NK-92 (cell line): ENCODE results near the gene PDZD4.

Experiments
- DNase-seq: peaks from one replicate; lab custom pipeline; 2025; ENCODE audit not compliant: unreplicated experiment; lab: John Stamatoyannopoulos, UW

PDZD4 gene

DNA sequence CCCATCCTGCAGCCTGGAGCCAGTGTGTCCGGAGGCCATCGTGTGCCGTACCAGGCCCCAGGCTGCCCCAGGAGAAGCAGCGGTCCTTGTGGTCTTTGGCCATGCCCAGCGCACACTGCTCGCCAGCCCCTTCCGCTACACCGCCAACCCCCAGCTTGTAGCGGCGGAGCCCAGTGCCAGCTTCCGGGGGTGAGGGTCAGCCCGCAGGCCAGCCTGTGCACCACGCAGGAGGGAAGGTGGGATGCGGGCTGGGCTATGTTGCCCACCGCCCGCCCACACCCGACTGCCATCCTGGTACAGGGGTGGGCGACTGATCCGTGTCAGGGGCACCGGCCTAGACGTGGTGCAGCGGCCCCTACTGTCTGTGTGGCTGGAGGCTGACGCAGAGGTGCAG is 57.1 kb downstream of the PDZD4 start:
- DNase-seq, result no peak

DNA sequence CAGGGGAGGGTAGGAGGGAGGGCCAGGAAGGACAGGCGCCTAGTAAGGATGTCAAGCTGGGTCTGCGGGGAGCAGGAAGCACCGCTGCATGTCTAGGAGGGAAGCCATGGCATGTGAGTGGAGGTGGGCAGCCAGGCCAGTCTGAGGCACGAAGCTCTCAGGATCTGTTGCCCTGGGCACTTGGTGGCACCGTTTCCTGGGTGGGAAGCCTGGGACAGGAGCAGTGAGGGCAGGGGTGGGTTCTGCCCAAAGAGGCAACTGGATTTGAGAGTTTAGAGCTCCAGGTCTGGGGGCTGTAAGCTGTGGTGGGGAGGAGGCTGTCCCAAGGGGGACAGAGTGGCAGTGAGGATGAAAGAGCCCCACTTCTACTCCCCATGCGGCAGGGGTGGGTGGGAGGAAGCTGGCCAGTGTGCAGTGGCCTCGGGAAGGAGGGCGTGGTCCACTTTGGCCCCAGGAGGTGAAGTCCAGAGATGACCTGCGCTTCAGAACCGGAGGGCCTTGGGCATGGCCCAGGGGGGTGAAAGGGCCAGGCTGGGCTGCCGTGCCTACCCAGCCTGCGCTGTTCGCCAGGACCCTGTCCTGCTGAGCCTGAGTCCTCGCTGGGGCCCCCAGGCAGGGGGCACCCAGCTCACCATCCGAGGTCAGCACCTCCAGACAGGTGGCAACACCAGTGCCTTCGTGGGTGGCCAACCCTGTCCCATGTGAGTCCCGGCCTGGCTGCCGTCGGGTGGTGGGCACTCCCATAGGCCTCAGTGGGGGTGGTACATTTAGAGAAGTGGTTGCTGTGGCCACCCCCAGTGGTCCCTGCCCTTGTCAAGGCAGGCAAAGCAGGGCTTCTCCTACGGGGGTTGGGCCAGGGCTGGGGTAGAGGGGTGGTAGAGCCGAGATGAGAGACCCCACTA is 57.8 kb downstream of the PDZD4 start:
- no peak for DNase-seq

DNA sequence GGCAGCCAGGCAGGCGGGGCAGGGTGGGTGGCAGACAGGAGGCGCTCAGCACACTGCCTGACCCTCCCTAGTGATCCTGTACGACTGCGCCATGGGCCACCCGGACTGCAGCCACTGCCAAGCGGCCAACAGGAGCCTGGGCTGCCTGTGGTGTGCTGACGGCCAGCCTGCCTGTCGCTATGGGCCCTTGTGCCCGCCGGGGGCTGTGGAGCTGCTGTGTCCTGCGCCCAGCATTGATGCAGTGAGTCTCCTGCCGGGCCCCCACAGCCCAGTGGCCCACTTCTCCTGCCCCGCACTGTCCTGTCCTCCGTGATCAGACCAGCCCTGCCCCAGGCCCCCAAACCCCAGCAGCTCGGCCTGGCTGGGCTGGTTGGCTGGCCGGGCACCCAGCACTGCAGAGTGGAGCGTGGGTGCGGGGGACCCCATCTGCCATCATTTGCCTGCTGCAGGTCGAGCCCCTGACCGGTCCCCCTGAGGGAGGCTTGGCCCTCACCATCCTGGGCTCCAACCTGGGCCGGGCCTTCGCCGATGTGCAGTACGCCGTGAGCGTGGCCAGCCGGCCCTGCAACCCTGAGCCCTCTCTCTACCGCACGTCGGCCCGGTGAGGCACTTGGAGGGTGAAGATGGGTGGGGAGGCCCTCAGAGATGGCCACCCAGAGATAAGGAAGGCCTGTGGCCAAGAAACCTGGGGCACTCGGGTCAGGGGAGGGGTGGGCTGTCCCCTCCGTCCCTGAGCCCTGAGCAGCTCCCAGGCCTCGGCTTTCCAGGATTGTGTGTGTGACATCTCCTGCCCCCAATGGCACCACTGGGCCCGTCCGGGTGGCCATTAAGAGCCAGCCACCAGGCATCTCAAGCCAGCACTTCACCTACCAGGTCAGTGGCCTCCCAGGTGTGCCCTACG is 58.7 kb downstream of the PDZD4 start:
- DNase-seq, result no peak

DNA sequence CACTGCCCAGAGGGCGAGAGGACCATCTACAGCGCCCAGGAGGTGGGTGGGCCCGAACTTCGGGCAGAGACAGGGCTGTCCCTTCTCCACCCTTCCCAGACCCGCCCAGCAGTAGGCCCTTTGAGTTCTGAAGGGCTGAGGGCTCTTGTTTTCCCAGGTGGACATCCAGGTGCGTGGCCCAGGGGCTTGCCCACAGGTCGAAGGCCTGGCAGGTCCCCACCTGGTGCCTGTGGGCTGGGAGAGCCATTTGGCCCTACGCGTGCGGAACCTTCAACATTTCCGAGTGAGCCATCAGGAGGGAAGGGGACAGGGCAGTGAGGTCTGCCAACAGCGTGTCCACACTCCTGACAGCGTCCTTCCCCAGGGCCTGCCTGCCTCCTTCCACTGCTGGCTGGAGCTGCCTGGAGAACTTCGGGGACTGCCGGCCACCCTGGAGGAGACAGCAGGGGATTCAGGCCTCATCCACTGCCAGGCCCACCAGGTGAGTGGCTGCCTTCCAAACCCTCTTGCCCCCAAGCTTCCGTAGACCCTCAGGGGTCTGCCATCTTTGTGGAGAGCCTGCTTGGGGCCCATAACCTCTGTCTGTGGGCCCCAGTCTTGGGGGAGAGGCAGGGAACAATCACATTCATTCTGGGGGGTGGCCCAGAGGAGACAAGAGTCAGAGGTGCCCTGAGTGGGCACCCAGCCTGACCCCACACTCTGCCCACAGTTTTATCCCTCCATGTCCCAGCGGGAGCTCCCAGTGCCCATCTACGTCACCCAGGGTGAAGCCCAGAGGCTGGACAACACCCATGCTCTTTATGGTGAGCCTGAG is 59.5 kb downstream of the PDZD4 start:
- no peak for DNase-seq

DNA sequence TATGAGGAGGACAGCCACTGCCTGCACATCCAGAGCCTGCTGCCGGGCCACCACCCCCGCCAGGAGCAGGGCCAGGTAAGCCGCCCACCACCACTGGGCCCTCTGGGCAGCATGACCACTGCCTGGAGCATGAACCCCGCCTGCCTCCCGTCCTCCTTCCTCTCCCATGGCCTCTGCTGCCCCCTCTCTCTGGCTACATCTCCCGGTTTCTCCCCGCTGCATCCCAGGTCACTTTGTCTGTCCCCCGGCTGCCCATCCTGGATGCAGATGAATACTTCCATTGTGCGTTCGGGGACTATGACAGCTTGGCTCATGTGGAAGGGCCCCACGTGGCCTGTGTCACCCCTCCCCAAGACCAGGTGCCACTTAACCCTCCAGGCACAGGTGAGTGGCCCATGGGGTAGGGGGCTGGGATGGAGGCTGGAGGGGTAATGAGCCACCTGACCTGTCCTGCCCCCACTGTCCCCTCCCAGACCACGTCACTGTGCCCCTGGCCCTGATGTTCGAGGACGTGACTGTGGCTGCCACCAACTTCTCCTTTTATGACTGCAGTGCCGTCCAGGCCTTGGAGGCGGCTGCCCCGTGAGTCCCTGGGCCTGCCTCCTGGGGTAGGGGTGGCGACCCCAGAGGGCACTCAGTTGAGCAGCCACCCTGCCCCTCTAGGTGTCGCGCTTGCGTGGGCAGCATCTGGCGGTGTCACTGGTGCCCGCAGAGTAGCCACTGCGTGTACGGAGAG is 60.3 kb downstream of the PDZD4 start:
- DNase-seq, result no peak

DNA sequence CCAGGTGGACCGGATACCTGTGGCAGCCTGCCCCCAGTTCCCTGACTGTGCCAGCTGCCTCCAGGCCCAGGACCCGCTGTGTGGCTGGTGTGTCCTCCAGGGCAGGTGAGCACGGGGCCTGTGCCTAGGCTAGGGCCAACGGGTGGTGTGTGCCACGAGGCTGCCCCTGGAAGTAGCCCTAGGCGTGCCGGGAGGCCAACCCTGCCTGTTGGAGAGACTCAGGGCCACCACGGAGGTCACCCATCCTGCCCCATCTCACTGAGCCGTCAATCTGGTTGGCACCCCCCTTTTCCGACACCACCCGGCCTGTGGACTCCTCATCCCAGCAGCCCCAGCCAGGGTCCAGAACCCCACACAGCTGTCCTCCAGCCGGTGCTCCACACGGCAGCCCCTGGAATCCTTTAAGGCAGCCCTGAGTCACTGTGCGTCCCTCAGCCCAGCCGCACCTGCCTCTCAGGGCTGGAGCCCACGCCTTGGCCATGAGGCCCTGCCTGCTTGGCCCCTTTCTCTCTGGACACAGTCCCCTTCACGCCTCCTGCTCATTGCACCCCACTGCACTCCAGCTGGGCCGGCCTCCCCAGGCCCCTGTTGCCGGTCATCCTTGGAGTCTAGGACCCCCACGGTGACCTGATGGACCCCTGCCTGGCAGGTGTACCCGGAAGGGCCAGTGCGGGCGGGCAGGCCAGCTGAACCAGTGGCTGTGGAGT is 61.0 kb downstream of the PDZD4 start:
- no peak for DNase-seq

DNA sequence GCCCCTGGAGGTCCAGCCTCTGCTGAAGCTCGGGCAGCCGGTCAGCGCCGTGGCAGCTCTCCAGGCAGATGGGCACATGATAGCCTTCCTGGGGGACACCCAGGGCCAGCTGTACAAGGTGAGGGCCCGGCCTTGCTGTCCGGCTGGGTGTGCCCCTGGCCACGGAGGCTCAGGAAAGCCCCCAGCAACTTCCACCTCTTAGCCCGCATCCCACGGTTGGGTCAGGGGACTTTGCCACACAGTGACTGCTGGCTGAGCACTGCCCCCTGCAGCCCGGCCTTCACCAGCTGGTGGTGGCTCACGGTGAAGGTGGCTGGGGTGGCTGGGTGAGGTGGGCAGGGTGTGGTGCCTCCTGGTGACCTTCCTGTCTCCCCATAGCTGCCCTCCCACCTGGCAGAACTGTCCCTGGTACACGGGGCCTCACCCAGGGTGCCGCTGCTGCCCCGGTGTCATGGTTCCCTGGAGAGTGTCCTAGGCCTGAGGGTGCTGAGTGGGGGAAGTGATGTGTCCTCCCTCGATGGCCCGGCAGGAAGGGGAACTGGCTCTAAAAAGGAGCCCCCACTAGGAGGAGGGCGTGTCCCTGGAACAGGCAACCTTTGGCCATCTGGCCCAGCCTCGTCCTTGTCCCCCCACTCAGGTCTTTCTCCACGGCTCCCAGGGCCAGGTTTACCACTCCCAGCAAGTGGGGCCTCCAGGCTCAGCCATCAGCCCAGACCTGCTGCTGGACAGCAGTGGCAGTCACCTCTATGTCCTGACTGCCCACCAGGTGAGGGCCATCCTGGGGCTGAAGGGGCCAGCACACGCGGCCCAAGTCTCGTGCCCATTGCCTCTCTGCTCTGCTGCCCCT is 61.8 kb downstream of the PDZD4 start:
- DNase-seq, result no peak

DNA sequence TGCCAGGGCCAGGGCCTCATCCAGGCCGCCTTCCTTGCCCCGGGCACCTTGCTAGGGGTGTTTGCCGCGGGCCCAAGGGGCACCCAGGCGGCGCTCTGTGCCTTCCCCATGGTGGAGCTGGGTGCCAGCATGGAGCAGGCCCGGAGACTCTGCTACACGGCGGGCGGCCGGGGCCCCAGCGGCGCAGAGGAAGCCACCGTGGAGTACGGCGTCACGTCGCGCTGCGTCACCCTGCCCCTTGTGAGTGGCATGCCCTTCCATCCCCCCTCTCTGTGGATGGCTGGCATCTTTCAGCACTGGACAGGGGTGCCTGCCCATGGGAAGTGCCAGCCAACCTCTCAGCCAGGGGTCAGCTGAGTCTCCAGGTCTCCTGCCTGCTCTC is 62.7 kb downstream of the PDZD4 start:
- no peak for DNase-seq

DNA sequence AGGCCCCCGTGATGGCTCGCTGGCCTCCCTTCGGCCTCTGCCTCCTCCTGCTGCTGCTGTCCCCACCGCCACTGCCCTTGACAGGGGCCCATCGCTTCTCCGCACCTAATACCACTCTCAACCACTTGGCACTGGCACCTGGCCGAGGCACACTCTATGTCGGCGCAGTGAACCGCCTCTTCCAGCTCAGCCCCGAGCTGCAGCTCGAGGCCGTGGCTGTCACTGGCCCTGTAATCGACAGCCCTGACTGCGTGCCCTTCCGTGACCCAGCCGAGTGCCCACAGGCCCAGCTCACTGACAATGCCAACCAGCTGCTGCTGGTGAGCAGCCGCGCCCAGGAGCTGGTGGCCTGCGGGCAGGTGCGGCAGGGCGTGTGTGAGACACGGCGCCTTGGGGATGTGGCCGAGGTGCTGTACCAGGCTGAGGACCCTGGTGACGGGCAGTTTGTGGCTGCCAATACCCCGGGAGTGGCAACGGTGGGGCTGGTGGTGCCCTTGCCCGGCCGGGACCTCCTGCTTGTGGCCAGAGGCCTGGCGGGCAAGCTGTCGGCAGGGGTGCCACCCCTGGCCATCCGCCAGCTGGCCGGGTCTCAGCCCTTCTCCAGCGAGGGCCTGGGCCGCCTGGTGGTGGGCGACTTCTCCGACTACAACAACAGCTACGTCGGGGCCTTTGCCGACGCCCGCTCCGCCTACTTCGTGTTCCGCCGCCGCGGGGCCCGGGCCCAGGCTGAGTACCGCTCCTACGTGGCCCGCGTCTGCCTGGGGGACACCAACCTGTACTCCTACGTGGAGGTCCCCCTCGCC is 63.3 kb downstream of the PDZD4 start:
- DNase-seq, result no peak

DNA sequence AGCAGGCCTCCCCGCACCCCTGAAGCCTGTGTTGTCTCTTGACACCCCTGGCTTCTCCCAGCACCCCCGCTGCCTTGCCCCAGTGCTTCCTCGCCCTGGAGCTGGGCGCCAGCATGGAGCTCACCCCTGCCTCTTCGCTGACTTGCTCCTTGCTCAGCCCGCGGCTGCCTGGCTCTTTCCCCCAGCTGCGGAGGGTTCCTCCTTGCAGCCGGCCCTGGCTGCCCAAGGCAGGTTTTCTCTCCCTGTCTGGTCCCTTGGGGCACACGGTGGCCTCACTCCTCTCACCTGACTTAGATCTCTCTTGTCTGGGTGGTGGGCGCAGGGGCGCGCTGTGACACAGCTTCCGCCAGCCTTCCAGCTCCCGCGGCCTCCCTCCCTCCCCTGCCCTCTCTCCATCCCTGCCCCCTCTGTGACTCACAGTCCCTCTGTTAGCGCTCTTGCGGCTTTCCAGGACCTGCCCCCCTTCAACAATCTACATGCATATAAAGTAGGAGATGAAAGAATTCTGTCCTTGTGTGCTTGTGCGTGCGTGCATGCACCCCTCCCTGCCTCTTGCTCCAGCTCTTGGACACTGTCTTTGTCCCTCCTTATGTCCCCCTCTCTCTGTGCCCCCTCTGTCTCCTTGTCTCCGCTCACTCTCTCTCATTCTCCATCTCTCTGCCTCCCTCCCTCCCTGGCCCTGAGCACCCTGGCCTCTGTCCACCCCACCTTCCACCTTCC is 64.1 kb downstream of the PDZD4 start:
- no peak for DNase-seq

DNA sequence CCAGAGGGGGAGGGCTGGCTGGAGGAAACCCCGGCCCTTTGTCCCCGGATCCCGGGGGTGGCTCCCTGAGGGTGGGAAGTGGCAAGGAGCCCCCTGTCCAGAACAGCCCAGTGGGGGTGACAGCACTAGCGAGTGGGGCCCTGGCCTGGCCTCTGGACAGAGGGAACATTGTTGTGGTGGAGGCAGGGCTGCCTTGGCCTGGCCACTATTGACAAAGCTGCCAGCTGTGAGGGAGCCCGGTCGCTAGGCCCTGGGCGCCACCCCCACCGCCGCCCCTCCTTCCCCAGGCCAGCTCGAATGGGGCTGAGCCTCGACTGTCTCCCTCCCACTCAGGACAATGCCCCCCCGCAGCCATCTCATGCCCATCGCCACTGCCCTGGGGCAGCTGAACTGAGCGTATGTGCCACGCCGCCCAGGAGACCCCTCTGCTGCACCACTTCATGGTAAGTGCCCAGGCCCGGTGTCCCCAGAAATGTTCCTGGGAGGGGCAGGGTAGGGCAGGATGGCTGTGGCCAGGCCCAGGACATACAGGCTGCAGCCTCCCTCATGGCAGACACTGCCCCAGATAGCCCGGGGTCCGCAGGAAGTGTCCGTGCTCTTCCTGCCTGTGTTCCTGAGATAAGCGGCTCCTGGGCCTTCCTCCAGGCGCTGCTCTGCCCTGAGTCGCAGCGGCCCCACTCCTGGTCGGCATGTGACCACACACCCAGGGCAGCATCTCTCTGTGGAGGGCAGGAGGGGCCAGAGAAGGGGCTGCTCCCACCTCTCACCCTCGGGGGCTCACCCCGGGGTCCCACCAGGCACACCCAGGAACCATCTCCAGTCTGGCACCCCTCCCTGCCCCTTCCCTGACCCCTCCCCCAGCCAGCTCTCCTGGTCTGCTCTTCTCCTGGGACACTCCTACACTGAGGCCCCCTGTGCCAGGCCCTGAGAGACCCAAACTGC is 64.9 kb downstream of the PDZD4 start:
- DNase-seq, result no peak

DNA sequence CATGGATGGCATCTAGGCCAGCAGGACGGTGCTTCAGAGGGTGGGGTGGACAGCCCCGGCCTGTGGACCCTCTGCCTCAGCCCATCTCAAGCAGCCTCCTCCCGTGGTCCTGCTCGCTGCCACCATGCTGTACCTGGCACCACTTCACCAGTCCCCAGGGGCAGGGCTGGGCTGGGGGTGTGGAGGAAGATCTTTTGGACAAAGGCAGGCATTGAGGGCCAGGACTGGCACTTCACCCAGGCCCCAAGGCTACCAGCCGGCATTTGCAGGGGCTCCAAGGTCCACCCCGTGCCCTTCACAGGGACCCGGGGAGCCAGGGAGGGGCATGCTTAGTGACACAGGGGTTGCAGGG is 65.6 kb downstream of the PDZD4 start:
- DNase-seq, result no peak

DNA sequence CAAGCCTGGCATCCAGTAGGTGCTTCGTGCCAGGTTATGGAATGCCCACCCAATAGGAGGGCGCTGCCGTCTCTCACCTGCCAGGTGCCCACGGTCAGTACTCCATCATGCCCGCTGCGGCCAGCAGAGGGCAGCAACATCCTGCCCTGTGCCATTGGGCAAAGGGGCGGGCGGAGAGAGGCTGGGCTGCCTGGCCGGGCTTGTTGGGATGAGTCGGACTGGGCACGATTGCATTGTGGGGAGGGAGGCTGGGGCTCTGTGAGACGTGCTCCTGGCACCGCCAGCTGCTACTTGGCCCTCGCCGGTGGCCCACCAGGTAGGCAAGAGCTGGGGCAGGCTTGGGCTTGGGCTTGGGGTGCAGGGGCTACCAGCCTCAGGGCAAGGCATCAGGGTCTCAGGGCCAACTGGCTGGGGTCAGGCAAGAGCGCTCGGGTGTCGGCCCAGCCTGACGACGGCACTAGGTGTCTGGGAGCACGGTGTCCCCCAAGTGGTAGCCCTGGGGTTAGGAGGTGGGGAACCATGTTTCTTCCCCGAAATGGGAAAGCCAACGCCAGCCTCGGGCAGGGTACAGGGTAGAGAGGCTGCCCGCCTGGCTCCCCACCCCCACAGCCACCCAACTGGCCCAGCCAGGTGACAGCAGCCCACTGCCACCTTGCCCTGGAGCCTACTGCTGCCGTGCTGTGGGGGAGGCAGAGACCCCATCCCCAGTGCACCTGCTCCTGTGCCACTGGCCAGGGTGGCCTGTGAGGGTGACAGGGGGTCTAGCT is 66.2 kb downstream of the PDZD4 start, which contains the start of gene PLXNB3:
TSS of gene PLXNB3 (plus strand) at position 261 of the 767 bp plus-strand sequence. CDS start 1,287 bp downstream, outside the sequence.
- DNase-seq, result no peak

DNA sequence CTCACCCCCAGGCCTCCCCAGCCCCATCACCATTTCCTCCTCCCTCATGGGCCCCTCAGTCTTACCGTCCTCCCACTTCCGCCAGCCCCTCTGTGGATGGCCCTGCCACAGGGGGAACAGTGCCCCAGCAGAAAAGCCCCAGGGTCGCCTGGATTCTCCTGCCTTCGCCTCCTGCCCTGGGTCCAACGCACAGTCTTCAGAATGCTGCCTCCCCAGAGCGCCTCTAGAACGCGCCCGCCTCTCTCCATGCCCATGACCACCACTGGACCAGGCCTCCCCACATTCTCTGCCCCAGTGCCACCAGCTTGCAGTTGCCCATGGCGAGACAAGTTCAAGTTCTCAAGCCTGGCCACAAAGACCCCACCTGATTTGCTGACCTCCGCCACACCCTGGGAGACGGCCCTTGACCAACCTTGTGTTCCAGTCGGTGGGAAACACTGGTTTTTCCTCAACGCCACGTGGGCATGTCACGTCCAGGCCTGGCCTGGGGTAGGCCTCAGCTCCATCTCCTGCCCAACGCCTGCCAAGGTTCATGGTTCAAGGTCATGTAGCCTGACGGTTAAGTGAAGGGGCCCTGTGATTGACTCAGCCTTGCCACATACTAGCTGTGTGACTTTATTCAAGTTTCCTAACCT is 66.9 kb downstream of the PDZD4 start:
- no peak for DNase-seq

DNA sequence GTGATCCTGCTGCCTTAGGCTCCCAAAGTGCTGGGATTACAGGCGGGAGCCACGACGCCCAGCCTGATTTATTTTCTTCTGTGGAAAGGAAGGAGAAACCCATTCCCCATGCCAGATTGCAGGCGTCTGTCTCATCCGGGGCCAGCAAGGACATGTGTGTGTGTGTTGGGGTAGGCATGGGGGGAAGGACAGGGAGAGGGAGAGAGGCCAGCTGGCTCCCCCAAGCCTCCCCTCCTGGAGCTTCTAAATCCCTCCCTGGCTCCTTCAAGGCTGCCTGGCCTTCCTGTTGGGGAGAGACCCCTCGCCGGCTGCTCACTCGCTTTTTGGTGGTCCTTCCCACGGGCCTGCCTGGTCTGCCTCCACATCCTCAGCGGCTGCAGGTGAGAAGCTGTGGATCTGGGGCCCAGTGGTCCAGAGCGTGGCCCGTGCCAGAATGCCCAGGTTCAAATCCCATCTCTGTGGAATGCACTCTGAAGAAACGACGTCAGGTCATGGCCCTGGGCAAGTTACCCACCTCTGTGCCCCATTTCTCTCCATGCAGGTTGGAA is 67.6 kb downstream of the PDZD4 start:
- DNase-seq, result no peak
